SK-N-MC (cell line): ENCODE results near the gene RAB28.

Source experiments
- EZH2 ChIP-seq: fragments of 200-600 bp; sonication (generic); IDR thresholded peaks from one replicate; pipeline ENCODE4 v1.6.1; 2017; ENCODE audit warnings: antibody characterized with exemption
- FOXP2 ChIP-seq: optimal IDR thresholded peaks from 2 replicates; pipeline ENCODE3; 2011; ENCODE audit warnings: mild to moderate bottlenecking, moderate library complexity; ENCODE audit not compliant: insufficient read depth; ENCODE audit errors: extremely low read length, control extremely low read depth
- POLR2AphosphoS5 ChIP-seq: IDR thresholded peaks from 2 replicates; pipeline ENCODE4 v1.6.1; 2012; ENCODE audit warnings: mild to moderate bottlenecking, low read depth, low read length, borderline replicate concordance

DNA sequence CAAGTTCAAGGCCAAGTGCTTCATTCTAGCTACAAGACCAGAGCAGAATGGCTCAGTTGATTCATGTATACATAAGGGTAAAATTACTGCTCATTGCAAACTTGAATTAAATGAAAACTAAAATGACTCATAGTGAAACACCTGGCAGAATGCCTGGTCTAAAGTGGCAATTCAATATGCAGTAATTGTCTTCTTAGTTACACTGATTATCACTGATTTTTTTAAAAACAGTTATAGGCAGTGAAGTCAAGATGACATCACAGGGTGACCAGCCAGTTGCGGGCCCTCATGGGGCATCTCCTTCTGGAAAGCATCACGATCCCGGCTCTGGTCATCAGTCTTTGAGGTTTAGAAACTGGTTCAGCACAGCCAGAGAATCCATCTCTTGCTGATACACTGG is 154.2 kb downstream of the RAB28 start:
- TF ChIP-seq EZH2 (no peak), POLR2AphosphoS5 (no peak), FOXP2 (no peak)
